Suppressor macrophage (primary cell): ENCODE results near the gene MMP13.
A peak's percentile ranks its signal among the peaks of the same experiment; 100 is the strongest.
"Not testable (repeated sequence)": the region's sequence is repeated elsewhere in the genome, so short reads cannot be mapped to it uniquely, and the experiment has no call there.

Source experiments
- DNase-seq, 4 experiments: peaks; one replicate each; pipeline ENCODE4 v3.0.0-alpha.2; 2020 to 2022
- total RNA-seq, 17 experiments: gene quantifications; one replicate each; lab custom pipeline; 2026; ENCODE audit warnings: mixed read lengths in 6 of 17, inconsistent platforms in 3 of 17; lab: John Stamatoyannopoulos, UW

The MMP13 gene
- 0 to 1.4 (median 0) reads per million in 17 experiments for total RNA-seq

DNA sequence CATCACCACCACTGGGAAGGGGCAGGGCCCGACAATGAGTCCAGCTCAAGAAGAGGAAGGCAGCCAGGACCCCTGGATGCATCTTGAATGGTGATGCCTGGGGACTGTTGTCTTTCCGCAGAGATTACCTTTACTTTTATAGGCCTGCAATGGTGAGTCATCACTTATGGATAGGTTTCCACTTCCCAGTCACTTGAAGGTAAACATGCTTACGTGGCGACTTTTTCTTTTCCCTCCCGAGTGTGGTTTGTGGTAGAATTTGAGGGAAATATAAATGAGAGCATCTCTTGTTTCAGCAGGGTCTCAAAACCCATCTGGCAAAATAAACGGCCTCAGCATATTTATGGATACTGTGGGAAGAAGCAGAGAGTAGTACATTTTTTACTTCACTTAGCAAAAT, at the start of gene MMP13:
TSS of gene MMP13 (minus strand) at position 109 of the 400 bp plus-strand sequence. CDS start at position 82, 27 bp downstream.
- no peak for DNase-seq

DNA sequence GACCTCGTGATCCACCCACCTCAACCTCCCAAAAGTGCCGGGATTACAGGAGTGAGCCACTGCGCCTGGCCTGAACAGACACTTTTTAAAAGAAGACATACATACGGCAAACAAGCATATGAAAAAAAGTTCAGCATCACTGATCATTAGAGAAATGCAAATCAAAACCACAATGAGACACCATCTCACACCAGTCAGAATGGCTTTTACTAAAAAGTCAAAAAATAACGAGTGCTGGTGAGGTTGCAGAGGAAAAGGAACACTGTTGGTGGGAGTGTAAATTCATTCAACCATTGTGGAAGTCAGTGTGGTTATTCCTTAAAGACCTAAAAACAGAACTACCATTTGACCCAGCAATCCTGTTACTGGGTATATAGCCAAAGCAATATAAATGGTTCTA, 48.7 kb upstream of the MMP13 start:
- DNase-seq, result not testable (repeated sequence)

DNA sequence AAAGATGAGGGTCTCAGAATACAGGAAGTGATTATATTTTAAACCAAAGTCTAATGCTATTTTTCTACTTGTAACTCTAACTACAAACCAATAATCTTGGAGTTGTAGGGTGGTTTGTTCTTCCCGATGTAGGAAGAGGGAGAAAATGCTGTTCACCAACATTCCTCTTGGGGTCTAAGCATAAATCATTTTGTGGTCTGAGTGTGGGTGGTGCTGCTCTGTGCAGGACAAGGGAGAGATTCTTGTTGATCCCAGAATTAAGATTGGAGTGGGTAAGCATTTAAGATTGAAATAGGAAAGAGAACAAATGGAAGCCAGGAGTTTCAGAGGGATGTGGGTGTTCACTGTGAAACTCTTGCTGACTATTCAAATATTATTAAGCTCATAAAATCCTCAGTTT, 38.6 kb upstream of the MMP13 start:
- no peak for DNase-seq

DNA sequence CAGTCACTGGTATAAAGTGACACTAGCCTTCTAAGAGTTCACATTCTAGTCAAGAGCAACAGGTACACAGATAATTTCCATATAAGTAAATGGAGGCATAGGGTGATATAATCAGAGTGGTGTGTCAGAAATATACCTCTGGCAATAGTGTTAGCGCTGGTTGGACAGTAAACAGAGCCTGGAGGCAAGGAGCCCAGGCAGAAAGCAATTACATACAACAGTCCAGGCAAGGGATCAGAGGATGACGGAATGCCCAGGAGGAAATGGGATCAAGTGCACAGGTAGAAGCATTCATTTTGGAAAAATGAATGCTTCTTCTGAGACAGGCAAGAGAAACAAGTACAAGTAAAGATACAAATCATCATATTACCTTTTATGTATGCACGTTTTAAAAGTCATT, 36.2 kb upstream of the MMP13 start:
- DNase-seq, result no peak

DNA sequence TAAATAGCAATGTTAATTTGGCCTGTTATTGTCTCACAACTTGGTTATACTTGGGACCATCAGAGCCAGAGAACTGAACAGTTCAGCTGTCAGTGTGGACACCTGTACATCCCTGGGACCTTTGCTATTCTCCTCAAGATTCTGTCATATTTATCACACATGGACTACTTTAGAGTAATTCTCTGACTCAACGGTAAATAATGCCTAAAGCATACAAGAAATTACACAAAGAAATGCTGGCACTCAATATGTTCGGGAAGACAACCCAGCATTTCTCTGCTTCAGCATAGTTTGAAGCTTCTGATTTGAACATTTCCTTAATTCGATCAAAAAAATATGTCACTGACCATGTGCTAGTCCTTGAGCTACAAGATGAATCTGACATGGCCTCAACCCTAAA, 34.6 kb upstream of the MMP13 start:
- no peak for DNase-seq

DNA sequence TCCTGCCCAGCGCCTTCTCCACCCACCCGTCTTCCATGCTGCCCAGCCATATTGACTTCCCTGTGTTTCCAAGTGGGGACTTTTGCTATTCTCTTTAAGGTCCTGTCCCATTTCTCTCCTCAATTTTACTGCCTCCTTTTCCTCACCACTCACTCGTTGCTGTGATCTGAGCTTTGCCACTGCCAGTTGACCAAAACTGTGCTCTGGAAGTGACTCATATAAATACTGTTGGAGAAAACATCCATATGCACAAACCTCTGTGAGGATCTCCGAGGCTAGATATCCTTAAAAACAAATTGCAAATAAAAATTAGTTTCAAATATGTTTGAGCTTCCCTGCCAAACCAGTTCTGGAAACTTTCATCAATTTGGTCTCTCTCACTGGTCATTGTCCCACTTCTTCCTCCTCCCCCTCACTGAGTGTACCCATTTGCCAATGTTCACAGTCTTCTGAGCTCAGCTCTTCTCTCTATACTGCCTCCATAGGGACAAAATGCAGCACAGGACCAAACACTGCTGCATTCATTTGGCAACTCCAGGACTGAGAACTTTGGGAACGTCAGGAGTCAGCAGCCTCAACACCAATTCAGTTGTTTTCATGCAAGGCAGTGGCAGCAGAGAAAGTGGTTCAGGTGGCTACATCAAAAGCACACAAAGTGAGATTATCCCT, 34.0 kb upstream of the MMP13 start:
- no peak for DNase-seq

DNA sequence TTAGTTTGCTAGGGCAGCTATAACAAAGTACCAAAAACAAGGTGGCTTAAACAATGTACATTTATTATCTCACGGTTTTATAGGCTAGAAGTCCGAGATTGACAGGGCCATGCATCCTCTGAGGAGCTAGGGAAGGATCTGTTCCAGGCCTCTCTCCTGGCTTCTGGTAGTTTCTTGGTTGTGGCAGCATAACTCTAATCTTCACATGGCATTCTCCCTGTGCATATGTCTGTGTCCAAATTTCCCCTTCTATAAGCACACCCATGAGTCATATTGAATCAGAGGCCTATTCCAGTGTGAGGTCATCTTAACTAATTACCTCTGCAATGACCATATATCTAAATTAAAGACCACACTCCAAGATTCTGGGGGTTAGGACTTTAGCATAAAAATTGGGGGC, 31.3 kb upstream of the MMP13 start:
- DNase-seq, result peak in 1 of 4 experiments; percentile 5

DNA sequence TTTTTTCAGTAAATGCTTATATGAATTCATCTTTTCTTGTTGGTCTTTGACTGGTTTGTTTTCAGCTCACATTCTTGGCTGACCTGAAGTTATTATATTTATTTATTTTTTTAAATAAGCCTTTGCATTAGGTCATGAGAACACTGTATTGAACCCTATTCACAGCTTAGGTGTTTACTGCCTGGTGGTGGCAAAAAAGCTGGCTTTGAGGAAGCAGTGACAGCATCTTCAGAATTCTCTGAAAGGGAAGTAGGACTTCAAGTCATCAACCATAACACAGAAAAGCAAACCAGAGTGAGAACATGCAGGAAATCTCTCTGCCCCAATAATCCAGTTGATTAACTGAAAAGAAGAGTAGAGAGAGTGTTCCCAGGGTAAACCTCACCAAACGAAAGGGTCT, 30.3 kb upstream of the MMP13 start:
- DNase-seq, result peak; percentile 5 to 44 (median 18)

DNA sequence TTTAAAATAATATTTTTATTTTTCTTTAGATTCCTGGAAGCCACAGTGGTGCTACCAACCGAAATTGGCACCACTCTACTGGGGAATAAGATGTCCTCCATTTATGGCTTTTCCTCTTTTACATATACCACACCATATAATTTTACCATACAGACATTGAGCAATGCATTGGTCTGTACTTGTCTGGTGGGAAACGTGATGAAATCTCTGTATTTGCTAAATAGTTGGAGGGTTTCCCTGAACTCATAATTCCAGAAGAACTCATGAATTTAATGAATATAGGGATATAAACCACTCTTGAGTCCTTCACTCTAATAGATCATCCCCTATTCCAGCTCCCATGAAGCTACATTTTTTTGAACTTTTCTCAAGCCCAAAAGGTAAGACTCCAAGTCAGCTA, 28.0 kb upstream of the MMP13 start:
- DNase-seq, result no peak

DNA sequence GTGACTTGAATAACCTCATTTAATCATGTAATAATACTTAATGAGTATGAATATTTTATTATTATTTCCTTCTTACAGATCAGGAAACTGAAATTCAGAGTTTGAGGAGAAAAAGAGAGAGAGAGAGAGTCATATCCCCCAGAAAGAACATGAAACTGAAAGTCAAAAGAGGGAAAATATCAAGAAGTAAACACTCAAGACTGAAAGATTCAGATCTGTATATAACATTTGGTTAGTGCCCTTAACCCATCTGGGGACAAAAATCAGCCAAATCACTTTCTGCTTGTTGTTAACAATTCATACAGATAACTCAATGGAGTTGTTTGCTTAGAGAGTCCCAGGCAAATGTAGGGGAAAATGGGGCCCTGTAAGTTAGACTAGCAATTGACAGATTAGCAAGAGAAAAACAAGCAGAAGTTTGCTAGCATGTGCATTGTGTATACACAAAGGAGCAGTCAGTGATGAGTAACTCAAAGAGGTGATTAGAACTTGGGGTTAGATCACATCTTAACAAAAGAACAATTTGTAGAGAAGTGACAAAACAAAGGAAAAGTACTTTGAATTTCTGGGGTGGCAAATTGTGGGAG, 25.9 kb upstream of the MMP13 start:
- no peak for DNase-seq

DNA sequence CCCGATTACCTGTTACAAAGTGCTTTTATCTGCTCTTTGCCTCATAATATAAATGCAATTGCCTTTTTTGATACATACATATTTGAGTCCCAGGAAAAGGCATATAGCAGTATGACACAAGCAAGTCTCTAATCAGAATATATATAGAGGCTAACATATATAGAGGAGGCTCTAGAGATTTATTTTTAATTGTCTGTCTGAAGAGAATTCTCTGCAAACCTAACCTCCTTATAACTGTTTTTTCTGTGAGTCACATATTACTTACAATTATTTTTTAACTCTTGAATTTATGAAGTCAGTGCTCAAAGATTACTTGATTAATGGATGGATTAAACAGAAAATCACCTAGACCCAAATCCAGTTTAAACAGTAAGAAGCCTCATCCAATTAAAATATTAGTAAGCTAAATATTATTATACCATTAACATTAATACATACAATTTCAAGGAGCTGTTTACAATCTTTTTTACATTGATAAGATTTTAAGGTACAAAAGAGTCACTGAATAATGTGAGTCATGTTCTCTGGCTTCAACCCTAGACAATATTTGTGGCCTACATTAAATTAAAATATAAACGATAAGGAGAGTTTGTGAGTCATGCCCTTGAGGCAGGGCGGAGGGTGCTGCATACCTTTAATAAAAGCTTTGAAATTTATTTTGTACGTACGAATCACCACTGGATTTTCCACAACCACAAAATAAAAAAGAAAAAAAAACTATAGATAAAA, 19.2 kb upstream of the MMP13 start:
- no peak for DNase-seq

DNA sequence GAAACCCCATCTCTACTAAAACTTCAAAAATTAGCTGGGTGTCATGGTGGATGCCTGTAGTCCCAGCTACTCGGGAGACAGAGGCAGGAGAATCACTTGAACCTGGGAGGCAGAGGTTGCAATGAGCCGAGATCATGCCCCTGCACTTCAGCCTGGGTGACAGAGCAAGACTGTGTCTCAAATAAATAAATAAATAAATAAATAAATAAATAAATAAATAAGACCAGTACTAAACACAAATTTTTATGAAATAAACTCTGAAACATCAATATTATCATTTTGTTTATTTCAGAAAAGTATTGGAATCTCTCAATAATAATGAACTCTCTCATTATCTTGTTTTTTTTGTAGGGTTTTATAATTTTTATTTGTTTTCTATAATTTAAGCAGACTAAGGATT, 18.2 kb upstream of the MMP13 start:
- DNase-seq, result not testable (repeated sequence)

DNA sequence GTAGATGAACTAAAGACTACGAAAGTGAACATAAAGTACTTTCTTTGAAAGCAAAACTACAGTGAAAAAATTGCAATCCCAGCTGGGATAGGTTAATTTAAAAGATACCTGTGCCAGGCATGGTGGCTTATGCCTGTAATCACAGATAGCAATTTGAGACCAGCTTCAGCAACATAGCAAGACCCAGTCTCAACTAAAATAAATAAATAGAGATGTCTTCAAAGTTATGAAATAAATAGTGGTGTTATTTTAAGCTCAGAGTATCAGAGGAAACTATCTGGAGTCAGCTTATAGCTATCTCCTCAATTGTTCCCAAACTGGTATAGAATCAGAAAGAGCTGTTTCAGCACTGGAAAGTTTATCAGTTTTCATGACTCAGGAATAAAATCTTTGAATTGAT, 17.3 kb upstream of the MMP13 start:
- DNase-seq, result no peak

DNA sequence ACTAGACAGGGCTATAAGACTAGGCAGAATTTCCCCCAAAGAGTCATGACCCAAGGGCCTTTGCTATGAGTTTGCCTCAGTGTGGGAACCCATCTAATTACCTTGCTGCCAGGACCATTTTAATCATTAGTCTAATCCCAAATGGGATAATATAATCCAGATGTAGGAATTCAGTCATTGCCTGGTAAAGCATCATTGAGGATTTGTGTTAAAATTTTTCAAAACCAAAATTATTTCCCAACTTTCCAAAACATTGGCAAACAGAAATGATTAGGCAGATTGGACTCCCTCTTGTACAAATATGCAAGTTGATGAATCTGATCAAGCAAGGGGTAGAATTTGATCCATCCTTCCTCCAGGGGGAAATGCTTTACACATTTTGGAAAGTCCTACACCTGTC, 16.2 kb upstream of the MMP13 start:
- DNase-seq, result no peak

DNA sequence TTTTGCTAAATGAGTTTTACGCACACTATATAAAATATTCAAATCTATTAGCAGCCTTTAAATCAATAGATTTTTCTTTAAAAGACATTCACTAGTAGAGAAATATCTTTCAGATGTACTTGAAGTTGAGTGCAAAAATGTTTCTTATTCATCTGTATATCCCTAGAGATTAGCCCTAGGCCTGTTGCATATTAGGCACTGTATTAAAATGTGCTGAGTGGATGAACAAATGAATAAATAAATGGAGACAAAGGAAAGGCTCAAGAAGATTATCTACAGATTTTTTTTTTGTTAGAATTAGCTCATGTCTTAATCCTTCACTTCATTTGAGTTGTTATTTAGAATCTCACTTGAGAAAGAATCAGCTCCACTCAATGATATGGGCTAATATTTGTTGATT, 12.0 kb upstream of the MMP13 start:
- DNase-seq, result no peak

DNA sequence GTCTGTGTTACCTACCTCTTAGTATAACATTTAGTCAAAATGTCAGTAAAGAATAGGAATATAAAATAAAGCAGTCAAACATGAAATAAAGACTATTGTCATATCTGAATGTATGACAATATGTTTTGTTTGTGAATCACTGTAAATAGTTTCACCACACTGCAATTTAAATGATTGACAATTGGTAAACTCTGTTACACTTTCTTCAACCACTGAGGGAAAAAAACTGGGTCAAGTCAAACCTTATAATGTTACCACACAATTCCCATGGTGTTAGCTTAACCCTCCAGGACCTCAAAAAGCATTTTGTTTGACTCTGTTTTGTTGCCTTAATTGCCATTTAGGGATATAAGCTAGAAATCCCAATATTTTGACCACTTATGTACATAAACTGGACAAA, 10.5 kb upstream of the MMP13 start:
- no peak for DNase-seq

DNA sequence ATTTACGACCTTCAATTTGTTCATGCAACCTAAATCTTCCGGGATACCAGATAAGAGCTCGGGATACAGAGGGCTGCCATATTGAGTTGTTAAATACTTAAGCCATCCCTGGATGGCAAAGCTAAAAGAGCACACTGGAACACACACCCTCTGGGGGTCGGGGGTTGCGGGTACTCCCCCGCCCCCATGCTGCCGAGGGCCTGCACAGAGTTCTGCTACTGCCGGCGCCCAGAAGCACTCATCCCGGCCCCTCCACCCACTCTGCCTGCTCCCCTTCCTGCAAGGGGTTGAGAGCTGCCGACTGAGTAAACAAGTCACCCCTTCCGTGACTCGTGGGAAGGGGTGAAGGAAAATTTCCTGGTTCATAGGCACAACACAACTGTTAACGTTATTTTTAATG, 9.3 kb upstream of the MMP13 start:
- DNase-seq, result no peak

DNA sequence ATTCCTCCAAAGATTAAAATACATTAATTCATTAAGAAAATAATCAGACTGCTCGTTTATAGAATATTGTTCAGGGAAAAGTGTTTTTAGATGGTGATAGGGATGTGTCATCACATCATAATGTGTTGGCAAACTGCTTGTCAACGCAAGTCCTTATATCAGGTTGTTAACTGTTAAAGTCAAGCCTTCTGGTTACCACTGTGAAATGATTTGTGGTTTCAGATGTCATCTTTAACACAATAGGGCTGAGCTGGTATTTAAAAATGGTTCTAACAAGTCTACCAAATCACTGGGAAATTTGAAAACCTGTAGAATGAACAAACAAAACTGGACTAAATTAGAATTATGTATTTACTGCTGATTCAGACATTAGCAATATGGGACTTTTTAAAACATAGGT, 2.4 kb upstream of the MMP13 start:
- DNase-seq, result no peak

DNA sequence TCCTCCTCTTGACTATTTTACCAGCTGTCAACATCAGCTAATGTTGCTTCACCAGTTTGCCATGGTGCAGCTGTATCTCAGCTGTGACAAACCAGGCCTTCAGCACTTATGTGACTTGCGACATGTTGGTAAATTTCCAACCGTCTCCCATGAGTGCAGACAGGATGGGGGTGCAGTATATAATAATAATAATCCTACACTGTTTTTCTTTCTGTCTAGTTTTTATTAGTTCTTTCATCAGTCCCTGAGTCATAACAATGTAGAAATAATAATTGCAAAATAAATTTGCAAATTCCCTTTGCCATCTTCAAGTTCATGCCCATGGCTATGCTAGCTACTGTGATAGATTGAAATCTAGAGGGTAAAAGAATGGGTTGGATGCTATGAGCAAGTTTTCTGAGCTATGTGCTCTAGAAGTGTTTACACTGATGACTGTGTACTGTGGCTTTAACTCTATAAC, 4.9 kb downstream of the MMP13 start:
- DNase-seq, result no peak

DNA sequence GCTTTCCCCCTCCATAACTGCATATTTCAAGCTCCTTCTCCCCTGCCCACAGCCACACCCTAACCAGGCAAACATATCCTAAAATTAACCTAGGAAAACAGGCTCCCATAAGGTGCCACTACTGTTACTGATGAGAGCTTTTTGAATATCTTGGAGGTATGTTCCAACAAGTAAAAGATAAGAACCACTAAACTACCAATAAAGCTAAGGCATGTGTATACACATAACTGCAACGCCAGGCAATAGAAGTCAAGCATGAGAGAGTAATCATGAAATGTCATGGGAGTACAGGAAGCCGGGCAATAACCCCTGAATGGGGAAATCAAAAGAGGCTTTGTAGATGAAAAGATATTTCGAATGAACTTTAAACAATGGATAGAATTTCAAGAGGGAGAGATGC, 9.3 kb downstream of the MMP13 start:
- no peak for DNase-seq

DNA sequence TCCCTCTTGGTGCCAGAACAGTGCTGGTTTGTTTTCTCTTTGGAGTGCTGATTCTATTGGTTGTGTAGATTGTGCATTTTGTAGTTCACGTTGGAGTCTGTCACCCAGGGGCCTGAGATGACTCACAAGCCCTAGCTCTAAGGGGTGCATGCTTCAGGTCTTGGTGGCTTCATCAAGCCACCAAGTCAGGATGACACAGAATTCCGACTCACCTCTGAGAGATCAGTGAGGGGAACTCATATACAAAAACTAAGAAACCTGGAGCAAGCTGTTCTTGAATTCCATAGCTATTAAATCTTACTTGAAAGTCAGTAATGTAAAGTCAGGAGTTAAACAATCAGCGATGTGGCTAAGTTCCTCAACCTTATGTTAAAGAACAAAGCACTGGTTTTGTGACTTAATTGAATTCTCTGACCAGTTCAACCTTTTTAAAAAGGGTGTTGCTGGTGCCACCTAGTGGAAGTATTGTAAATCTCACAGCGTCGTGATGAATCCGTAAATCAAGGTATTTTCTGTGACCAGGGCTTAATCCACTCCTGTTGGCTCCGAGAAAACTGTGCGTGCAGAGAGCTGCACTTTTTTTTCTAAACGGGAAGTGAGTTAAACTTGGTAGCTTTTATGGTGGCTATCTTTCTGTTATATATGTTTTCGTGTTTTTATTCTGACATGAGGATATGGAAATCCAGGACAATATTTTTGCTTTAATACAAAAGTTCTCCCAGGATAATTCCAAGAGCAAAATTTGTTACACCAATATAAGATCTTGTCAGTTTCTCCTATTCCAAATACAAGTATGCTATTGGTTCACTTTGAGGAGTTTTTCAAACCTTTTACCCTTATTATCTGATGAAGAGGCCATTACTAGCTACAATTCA, 14.6 kb downstream of the MMP13 start:
- DNase-seq, result peak; percentile 80 to 90 (median 84)

DNA sequence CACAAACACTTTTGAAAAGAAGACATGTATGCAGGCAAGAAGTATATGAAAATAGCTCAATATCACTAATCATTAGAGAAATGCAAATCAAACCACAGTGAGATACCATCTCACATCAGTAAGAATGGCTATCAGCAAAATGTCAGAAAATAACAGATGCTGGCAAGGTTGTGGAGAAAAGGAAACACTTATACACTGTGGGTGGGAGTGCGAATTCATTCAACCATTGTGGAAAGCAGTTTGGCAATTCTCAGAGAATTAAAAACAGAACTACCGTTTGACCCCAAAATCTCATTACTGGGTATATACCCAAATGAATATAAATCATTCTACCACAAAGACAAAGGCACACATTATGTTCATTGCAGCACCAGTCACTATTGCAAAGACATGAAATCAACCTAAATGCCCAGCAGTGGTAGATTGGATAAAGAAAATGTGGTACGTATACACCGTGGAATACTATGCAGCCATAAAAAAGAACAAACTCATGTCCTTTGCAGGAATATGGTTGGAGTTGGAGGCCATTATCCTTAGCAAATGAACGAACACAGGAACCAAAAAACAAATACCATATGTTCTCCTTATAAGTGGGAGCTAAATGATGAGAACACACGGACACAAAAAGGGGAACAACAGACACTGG, 18.5 kb downstream of the MMP13 start:
- no peak for DNase-seq
